Fibroblast of lung (primary cell): ENCODE results near the gene TM9SF4.

ENCODE experiments used
- EZH2 ChIP-seq: IDR thresholded peaks from 2 replicates; pipeline ENCODE4 v1.5.1; 2012; ENCODE audit warnings: low read length, control low read depth, mild to moderate bottlenecking; ENCODE audit errors: missing control alignments
- TF ChIP-seq, protein P1 (sequence below), 2 donors: IDR thresholded peaks in 1 of 2; conservative IDR thresholded peaks in 1 of 2; 1 replicate in 1 of 2; 2 replicates in 1 of 2; pipeline ENCODE4 v1.5.1; 2011 to 2012; ENCODE audit warnings: low read length in 2 of 2, control low read depth in 1 of 2, inconsistent platforms in 1 of 2, low read depth in 1 of 2, mild to moderate bottlenecking in 1 of 2

DNA sequence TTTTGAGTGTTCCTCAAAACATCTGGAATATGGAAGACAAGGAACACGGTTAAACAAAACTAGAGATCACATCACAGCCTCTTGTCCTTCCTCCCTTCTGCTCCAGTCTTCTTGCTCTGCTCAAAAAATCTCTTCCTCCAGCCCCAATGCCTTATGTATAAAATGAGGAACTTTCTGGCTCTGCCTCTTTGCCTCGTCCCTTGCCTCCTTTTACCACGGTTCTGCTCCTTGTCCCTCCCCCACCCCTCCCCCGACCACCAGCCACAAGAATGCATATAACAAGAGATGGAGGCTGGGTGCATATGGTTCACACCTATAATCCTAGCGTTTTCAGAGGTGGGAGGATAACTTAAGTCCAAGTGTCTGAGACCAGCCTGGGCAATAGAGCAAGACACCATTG lies 54.4 kb downstream of the TM9SF4 start:
- TF ChIP-seq, protein P1, sequence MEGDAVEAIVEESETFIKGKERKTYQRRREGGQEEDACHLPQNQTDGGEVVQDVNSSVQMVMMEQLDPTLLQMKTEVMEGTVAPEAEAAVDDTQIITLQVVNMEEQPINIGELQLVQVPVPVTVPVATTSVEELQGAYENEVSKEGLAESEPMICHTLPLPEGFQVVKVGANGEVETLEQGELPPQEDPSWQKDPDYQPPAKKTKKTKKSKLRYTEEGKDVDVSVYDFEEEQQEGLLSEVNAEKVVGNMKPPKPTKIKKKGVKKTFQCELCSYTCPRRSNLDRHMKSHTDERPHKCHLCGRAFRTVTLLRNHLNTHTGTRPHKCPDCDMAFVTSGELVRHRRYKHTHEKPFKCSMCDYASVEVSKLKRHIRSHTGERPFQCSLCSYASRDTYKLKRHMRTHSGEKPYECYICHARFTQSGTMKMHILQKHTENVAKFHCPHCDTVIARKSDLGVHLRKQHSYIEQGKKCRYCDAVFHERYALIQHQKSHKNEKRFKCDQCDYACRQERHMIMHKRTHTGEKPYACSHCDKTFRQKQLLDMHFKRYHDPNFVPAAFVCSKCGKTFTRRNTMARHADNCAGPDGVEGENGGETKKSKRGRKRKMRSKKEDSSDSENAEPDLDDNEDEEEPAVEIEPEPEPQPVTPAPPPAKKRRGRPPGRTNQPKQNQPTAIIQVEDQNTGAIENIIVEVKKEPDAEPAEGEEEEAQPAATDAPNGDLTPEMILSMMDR (conservative IDR thresholded peaks at IDR 0.05 in 1 of 2, IDR thresholded peaks at IDR 0.05 in 1 of 2; ENCODE audit: low read depth in 1 of 2, low read length in 2 of 2) = no peak
- TF ChIP-seq EZH2 = no peak
